ENCODE data around the gene FBXO42.
"Not testable (repeated sequence)": the region's sequence is repeated elsewhere in the genome, so short reads cannot be mapped to it uniquely, and the experiment has no call there.

The FBXO42 gene

GRCh38 chr1:16215882-16216753, 136.2 kb downstream of the FBXO42 start:
- peak; percentile 54 for DNase-seq

GRCh38 chr1:16215240-16215639, 137.0 kb downstream of the FBXO42 start:
- DNase-seq = not testable (repeated sequence)

GRCh38 chr1:16213544-16213943, 138.7 kb downstream of the FBXO42 start:
- DNase-seq = not testable (repeated sequence)

GRCh38 chr1:16213013-16213412, 139.3 kb downstream of the FBXO42 start:
- no peak for DNase-seq

GRCh38 chr1:16212251-16212961, 139.9 kb downstream of the FBXO42 start, which contains the start of gene ARHGEF19:
ARHGEF19 (minus strand) TSS chr1:16212652; CDS start chr1:16209054, 3,598 bp downstream.
- DNase-seq = no peak

- DNase-seq = no peak
Measured at GRCh38 chr1:16211824-16212223, 140.5 kb downstream of the FBXO42 start.

GRCh38 chr1:16210581-16210980, 141.7 kb downstream of the FBXO42 start:
- no peak for DNase-seq

GRCh38 chr1:16209847-16210407, 142.4 kb downstream of the FBXO42 start:
- no peak for DNase-seq

GRCh38 chr1:16209132-16209846, 143.0 kb downstream of the FBXO42 start:
- DNase-seq = no peak

- no peak for DNase-seq
Measured at GRCh38 chr1:16208270-16208987, 143.9 kb downstream of the FBXO42 start.

- no peak for DNase-seq
Measured at GRCh38 chr1:16207318-16208269, 144.7 kb downstream of the FBXO42 start.

- peak; percentile 92 for DNase-seq
Measured at GRCh38 chr1:16206547-16207317, 145.5 kb downstream of the FBXO42 start.

GRCh38 chr1:16205891-16206546, 146.3 kb downstream of the FBXO42 start:
- DNase-seq = no peak

- no peak for DNase-seq
Measured at GRCh38 chr1:16205334-16205671, 147.0 kb downstream of the FBXO42 start.

GRCh38 chr1:16204634-16205333, 147.5 kb downstream of the FBXO42 start:
- peak; percentile 43 for DNase-seq

GRCh38 chr1:16204216-16204615, 148.1 kb downstream of the FBXO42 start:
- DNase-seq = no peak

GRCh38 chr1:16203550-16203949, 148.7 kb downstream of the FBXO42 start:
- DNase-seq = no peak

GRCh38 chr1:16202281-16203210, 149.7 kb downstream of the FBXO42 start:
- no peak for DNase-seq
